NCI-H2196 treated with DMSO at 0.1 percent for 48 hours (cell line): ENCODE results near the gene PGAM2.
"Not testable (repeated sequence)": the region's sequence is repeated elsewhere in the genome, so short reads cannot be mapped to it uniquely, and the experiment has no call there.

Experiments
- DNase-seq: peaks from one replicate; lab custom pipeline; 2025; ENCODE audit not compliant: unreplicated experiment; lab: John Stamatoyannopoulos, UW

Gene PGAM2

DNA sequence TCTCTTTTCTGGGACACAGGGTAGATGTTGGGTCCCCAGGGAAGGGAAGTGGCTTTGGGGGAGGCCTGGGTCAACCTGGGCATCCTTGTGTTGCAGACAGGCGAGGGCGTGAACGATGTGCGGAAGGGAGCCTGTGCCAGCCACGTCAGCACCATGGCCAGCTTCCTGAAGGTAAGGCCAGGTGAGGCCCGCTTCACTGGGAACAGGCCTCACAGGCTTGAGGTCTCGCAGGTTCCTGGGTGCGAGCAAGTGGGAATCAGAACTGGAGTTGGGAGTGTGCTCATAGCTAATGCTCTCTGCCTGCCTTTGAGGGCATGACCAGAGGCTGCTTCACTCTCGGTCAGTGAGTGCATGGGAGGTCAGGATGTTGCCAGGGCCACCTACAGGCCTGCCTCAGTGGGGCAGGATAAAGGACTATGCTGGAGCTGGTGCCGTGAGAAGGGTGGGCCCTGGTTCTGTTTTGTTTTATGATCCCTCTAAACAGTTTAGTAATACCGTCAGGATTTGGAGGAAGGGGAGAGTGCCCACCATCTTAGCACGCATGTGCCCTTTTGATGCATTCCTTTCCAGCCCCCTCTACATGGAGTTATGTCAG, 12.5 kb downstream of the PGAM2 start:
- no peak for DNase-seq

DNA sequence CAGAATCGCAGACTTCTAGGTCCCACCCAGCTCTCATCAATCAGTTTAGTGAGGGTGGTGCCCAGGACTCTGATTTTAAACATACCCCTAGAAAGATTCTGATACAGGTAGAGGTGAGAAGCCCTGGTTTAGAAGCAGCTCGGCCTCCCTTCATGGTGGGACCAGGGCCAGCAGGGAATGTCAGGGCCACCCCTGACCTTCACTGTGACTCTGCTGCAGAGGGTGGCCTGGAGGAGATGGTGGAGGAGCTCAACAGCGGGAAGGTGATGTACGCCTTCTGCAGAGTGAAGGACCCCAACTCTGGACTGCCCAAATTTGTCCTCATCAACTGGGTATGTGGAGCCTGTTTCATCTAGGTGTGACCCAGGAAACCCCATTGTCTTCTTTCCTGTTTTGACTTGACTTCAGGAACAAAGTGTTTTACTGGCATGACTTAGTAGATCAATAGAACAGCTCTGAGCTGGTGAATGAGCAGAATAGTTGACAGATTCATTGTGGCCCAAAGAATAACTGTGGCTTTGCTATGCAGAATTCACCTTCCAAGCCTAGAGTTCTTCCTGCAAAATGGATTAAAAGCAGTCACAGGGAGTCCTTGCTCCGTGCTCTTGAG, 13.7 kb downstream of the PGAM2 start:
- no peak for DNase-seq

DNA sequence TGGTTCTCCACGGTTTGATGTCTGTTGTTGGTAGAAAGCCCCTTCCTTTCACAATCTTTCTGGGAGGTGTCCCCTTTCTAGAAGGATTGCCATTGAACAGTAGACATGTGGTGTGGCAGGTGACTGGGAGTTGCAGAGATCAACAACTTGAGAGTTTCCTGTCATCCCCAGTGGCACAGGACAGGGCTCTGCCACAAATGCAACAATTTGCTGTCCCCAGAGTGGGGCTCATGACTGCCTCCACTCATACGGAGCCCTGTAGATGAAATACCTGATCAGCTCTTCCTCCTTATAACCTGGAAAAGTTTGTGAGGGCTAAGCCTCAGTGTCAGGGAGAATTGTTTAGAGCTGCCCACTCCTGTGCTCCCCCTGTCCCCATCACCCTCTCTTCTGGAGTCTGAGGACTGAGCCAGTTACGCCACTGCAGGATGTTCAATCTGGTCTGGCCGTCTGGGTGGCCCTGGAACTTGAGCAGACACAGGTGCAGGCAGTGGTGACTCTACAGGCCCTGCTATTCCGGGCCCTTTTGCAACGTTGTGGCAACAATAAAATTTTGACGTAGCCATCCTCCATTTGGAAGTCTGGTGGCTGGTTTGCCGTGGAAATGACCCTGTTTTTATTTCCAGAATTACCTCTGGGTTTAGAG, 14.3 kb downstream of the PGAM2 start:
- no peak for DNase-seq

DNA sequence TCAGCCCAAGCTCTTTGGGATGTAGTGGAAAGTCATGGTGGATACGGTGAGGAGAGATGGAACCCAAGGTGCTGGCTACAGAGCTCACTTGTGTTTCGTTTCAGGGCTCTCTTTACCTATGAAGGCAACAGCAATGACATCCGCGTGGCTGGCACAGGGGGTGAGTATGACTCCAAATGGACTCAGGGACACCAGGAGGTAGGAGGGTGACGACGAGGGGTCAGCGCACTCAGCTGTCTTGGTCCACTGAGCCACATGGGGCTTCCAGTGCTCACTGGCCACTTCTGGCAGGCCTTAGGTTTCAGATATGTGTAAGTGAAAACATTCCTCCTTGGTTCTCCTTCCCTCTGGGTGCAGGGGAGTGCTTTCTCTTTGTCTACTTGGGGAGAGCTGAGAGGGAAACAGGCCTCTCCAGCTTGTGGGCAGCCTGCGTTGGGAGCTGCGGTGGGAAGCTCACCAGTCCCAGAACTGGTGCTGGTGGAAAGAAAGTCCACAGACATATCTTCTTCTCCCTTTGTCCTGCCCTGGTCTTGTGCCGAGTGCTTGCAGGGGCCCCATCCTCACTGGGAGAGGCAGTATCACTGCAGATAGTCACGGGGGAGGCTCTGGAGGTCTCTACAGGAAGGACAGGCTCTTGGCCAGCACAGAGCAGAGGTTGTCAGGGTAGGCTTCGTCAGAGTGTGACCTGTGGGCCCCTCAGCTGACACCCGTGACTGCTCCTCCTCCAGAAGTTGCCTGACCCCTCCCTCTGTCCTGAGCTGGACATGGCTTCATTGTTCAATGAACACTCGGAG, 15.0 kb downstream of the PGAM2 start:
- no peak for DNase-seq

DNA sequence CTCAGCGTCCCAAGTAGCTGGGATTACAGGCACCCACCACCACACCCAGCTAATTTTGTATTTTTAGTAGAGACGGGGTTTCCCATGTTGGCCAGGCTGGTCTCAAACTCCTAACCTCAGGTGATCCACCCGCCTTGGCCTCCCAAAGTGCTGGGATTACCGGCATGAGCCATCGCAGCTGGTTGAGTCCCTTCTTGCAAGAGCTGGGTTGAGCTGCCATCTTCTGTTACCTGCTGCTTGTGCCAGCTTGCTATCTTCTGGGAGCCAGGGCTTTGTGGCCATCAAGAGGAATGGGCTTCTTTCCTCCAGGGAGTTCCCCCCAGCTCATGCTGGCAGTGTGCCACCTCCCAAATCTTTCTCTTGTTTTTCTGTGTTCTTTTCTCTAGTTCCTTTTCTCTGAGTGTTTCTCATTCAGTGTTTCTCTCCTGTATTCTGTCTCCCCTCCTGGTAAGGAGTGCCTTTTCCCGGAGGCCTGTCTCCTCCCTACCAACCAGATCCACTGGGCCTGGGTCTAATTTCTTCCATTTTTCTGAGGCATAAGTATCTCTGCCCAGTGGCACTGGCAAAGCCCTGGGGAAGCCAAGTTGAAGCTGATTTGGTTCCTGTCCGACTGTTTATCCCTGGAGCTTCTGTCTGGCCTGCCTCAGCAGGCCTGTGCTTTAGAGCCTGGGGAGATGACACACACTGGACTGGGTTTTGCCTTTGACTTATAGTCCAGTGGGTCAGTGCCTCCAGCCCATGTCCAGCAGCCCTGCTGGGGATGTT, 17.2 kb downstream of the PGAM2 start:
- DNase-seq: no peak

DNA sequence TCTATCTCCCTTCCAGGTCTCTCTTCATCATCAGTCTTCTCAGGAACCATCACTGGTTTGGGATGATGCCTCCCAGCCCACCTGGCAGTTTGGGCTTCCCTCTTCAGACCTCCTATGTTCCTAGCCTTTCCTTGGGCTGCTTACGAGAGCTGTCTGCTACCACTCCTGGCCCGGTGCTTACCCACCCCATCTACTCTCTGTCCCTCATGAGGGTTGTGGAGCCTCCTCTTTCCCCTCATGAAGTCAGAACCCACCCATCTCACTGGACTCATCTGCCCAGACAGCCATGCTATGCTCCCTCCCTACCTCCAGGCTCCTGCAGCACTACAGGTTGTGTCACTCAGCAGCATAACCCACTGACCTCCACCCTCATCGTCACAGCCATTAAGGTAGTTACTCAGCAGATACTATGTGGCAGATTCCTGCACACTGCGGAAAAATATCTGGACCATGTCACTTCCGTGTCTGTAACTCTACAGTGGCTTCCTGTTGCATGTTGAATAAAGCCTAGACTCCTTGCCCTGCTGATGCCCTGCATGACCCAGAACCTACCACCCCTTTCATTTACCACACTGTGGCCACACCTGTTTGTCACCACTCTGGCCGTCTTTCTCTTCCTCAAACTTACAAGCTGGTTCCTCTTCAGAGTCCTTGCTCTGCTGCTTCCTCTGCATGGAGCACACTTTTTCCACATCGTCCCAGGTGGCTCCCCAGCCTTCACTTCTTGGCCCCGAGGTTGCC, 18.9 kb downstream of the PGAM2 start:
- DNase-seq: no peak

DNA sequence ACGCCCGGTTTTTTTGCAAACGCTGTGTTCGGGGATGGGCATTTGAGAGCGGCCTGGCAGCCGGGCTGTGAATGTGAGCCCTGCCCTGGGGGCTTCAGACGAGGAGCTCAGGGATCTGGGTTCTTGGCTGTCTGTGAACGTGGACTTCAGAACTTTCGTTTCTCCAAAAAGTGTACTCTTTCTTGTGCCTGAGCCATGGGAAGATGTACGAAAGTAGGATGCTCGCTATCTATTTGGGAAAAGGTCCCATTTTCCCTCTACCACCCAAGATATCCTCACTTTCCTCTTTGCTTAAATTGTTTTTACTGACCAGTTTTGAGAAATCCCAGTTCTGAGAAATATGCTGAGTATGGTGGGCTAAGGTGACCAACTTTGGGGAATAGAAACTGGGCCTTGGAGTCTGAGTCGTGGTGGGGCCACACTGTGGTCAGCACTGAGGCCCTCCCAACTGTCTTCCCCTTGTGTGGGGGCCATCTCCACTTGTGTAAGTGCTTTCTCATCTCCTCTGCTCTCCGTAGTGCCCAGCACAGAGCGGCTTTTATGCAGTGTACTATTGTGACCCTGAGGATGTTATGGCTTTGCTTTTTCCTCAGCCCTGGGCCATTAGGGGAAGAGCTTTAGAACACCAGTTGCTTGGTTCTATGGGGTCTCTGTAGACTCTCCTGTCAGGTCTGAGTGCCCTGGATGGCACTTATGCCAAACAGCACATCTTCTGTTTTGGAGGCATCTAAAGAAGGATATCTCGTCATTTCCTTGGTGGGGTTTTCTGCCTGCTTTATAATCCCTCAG, 19.9 kb downstream of the PGAM2 start:
- no peak for DNase-seq

DNA sequence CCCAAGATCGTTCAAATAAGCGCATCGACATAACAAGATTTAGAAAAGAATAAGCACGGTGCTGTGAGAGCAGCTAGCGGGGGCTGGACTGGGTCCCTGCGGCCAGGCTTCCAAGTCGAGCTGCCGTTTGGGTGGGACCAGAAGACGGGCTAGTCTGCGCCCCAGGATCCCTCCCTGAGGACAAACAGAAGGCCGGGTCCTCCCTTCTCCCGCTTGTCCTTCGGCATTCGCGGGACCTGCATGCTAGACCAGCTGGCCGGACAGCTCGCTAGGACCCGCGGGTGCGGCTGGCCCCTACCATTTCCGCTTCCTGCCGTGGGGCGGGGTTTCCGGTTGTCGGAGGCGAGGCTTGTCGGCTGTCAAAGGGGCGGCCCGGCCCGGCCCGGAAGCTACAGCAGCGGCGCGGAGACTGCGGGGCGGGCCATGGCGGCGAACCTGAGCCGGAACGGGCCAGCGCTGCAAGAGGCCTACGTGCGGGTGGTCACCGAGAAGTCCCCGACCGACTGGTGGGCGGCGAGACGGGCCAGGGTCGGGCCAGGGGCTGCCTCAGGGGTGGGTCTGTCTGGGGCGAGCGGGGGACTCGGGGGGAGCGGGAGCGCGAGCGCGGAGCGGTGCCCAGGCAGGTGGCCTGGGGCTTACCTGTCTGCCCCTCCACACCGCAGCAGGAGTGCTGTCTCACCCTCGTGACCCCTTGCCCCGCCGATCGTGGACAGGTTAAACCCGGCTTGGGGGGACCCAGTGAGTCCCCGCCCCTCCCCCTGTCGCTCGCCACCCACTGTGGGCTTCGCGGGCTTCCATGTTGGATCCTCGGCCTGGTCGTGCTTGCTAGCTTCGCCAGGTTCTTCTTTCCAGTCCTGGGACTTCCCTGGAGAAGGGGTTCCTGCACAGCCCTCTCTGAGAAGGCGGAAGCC, 20.8 kb downstream of the PGAM2 start, which contains the start of gene DBNL:
Gene DBNL (plus strand): TSS at position 388 of the 911 bp plus-strand sequence. CDS start 36 bp downstream, at position 424.
- DNase-seq: peak; percentile 77

DNA sequence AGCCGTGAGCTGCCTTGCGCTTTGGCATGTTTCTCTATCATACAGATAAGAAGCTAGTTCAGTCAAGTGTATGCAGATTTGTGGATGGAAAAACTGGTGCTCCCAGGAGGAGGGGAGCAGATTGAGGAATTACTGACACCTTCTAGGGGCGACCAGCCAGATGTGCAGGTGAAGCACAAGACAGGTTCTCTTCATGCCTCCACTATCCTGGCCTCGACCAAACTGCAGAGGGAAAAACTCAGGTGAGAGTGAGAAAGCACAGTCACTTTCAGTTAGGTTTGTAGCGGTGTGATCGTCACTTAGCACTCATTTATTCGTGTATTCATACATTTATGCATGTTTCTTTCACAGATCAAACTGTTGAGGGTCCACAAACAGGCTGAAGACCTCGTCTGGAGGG, 21.5 kb downstream of the PGAM2 start:
- no peak for DNase-seq

DNA sequence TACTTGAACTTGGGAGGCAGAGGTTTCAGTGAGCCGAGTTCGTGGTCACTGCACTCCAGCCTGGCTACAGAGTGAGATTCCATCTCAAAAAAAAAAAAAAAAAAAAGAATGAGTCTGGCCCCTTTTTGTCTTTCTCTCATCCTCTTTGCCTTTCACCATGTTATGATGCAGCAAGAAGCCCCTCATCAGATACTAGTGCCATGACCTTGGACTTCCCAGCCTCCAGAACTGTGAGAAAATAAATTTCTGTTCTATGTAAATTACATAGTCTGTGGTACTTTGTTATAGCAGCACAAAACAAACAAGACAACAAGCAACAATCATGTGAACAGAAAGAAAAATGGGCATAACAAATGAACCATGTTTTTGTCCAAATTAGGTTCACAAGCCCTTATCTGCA, 23.1 kb downstream of the PGAM2 start:
- DNase-seq: no peak

DNA sequence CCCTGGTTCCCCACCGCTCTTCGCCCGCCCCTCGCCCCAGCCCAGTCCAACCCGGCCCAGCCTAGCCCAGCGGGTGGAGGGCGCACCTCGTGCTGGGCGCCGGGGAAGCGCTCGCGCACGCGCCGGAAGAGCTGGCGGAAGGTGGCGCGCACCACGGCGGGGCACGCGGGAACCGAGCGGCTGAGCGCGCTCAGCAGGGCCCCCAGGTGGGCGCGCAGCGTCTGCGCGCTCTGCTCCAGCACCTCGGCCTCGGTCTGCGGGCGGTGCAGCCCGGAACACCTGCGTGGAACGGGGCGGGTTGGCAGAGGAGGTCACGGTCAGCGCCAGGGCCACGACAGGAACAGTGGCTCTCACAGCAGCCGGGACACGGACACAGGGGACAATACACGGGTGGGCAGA, 24.9 kb downstream of the PGAM2 start:
- not testable (repeated sequence) for DNase-seq

DNA sequence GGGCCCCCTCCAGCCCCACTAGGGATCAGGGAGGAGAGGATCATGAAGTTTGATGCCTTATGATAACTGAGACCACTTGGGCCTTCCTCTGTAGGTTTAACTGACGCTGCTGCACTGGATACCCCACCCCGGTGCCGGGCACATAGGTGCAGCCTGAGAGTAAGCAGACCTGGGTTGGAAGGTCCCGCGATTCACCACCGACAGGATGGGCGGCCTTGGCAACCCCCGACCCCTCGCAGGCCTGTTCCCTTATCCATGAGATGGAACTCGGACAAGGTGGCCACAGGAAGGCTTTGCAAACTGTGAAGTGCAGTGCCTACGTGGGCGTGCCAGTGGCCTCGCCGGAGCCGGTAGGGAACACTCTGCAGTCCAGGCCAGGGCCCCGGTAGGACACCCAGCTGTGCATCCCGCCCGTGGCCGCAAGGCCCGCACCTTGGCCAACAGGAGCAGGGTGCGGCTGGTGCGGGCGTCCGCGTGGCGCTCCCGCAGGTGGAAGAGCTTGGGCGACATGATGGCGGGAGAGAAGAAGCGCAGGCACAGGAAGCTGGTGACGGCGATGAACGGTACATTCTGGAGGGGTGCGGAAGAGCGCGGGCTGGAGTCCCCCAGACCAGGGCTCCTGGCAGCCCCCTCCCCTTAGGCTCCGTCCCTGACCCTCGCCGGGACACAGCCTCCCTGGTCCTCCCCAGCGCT, 25.4 kb downstream of the PGAM2 start:
- not testable (repeated sequence) for DNase-seq

DNA sequence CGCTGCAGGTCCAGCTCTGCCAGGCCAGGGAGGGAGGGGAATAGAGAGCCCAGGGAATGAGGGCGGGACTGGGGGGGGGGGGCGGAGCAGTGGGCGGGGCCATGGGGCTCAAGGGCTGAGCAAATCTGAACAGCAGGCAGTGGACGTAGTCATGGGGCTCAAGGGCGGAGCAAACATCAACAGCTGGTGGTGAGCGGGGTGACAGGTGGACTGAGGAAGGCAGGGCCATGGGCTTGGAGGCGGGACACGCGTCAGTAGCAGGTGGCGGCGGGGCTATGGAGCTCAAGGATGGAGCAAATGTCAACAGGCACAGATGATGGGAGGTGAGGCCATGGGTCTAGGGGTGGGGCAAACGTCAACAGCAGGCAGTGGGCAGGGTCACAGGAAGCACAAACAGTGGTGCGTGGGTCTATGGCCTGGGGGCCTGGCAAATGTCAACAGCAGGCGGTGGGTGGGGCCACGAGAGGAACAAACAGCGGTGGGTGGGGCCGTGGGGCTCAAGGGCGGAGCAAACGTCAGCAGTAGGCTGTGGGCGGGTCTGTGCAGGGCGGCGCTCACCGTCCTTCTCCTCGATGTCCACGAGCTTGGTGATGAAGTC, 26.3 kb downstream of the PGAM2 start:
- DNase-seq: peak; percentile 92

DNA sequence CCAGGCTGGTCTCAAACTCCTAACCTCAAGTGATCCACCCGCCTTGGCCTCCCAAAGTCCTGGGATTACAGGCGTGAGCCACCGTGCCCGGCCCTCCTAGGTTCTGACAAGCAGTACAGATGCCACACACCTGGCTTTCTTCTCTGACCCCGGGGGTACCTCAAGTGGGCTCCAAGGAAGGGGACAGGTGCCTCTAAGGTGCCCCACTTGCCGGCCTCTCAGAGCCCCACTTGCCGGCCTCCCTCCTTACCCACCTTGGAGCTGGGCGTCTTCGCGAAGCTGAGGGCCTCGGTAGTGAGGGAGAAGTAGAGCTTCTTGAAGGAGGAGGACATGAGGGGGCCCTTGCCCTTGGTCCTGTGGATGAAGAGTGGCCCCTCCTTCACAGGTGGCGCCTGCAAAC, 26.8 kb downstream of the PGAM2 start:
- not testable (repeated sequence) for DNase-seq

DNA sequence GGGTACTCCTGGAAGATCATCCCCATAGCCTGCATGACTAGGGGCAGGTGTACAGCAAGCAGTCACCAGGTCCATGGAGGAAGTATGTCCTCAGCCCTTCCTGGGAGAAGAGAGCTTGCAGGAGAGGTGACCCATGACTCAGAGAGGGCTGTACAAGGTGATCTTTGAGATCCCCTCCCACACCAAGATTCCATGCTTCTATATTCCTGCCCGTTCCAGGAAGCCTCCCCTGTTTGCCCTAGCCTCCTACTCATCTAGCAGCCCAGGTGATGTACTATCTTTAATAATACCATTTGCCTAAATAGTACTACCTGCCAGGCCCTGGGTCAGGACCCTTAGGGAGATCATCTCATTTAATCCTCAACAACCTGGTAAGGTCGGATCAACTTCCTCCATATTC, 27.4 kb downstream of the PGAM2 start:
- DNase-seq: not testable (repeated sequence)

DNA sequence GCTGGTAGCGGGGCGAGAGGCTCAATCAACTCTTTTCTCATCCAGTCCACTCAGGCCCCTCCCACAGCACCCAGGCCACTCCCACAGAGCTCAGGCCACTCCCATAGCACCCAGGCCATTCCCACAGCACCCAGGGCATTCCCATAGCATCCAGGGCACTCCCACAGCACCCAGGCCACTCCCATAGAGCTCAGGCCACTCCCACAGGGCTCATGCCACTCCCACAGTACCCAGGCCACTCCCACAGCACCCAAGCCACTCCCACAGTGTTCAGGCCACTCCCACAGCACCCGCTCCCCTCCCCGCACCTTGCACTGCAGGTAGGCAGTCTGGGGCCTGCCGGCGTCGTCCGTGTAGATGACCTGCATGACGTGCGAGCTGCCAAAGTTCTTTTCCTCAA, 29.0 kb downstream of the PGAM2 start:
- not testable (repeated sequence) for DNase-seq
